Measurements from ENCODE around the gene CCDC117. TPM values are rescaled to one million over a fixed set of nuclear protein-coding genes. Genes with fewer than 3 reads are reported as not detected.

Gene CCDC117
- polyA plus RNA-seq, 1 donor (not counting 4 experiments of a cell fraction or from before 2014, with no cell fraction given) = 8.8 TPM

DNA sequence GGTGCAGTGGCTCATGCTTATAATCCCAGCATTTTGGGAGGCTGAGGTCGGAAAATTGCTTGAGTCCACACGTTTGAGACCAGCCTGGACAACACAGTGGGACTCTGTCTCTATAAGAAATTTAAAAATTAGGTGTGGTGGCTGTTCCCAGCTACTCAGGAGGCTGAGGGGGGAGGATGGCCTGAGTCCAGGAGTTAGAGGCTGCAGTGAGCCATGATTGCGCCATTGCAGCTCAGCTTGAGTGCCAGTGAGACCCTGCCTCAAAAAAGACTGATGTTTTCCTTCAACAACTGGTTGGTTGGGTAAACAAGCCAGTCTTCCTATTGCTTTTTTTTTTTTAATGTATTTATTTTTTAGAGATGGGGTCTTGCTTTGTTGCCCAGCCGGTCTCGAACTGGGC lies 18.6 kb downstream of the CCDC117 start:
- TF ChIP-seq EZH2 (IDR thresholded peaks at IDR 0.05; ENCODE audit: low read length) = no peak
- TF ChIP-seq, protein P1, sequence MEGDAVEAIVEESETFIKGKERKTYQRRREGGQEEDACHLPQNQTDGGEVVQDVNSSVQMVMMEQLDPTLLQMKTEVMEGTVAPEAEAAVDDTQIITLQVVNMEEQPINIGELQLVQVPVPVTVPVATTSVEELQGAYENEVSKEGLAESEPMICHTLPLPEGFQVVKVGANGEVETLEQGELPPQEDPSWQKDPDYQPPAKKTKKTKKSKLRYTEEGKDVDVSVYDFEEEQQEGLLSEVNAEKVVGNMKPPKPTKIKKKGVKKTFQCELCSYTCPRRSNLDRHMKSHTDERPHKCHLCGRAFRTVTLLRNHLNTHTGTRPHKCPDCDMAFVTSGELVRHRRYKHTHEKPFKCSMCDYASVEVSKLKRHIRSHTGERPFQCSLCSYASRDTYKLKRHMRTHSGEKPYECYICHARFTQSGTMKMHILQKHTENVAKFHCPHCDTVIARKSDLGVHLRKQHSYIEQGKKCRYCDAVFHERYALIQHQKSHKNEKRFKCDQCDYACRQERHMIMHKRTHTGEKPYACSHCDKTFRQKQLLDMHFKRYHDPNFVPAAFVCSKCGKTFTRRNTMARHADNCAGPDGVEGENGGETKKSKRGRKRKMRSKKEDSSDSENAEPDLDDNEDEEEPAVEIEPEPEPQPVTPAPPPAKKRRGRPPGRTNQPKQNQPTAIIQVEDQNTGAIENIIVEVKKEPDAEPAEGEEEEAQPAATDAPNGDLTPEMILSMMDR (optimal IDR thresholded peaks at IDR 0.05 in 1 of 3, IDR thresholded peaks at IDR 0.05 in 1 of 3, conservative IDR thresholded peaks at IDR 0.05 in 1 of 3; ENCODE audit: extremely low read depth in 1 of 3, insufficient read depth in 2 of 3, low read length in 3 of 3) = no peak
- no peaks in the 10 kb centered on the region for H3K4me1 ChIP-seq (ENCODE audit: control insufficient read depth, extremely low read depth, insufficient read depth, low read length)
- H3K4me2 ChIP-seq (ENCODE audit: control insufficient read depth, extremely low read depth, insufficient read depth, low read depth, low read length) = no peak overlapping the region
- no peak overlapping the region for H2AFZ ChIP-seq (ENCODE audit: control insufficient read depth, low read length)
- H3K36me3 ChIP-seq (ENCODE audit: control insufficient read depth in 2 of 2, extremely low read depth in 1 of 2, insufficient read depth in 2 of 2, low read length in 2 of 2) = peaks cover 17 to 23% of the 10 kb centered on the region in 2 experiments
- no peaks in the 10 kb centered on the region for H3K27me3 ChIP-seq (ENCODE audit: control insufficient read depth, extremely low read depth, insufficient read depth, low read length)
- no peak for DNase-seq (ENCODE audit: low read depth, low spot score)
- H3K9me1 ChIP-seq (ENCODE audit: control insufficient read depth, extremely low read depth, insufficient read depth, low read length) = no peaks in the 10 kb centered on the region
- no peaks in the 10 kb centered on the region for H3K9me3 ChIP-seq (ENCODE audit: control insufficient read depth, low read depth, low read length)
- H3K9ac ChIP-seq (ENCODE audit: control insufficient read depth, extremely low read depth, insufficient read depth, low read length) = no peak overlapping the region
- no peak for FAIRE-seq
- dilution Hi-C loops (cut with MboI; ENCODE audit: extremely low pct_ligation_motif_present, low sequenced_read_pairs) = no loop called here
- no peak overlapping the region for H3K27ac ChIP-seq (ENCODE audit: control insufficient read depth, insufficient read depth, low read length)
- no peak overlapping the region for H3K4me3 ChIP-seq (ENCODE audit: control insufficient read depth in 2 of 3, extremely low read depth in 1 of 3, insufficient read depth in 2 of 3, low read depth in 1 of 3, low read length in 3 of 3)
- peaks cover 11% of the 10 kb centered on the region for H3K79me2 ChIP-seq (ENCODE audit: control insufficient read depth, insufficient read depth, low read length)
- H4K20me1 ChIP-seq (ENCODE audit: control insufficient read depth, extremely low read depth, insufficient read depth, low read length) = peaks cover 7% of the 10 kb centered on the region

GRCh38 chr22:28791841-28792490 lies 19.5 kb downstream of the CCDC117 start:
- Histone ChIP-seq H3K4me3 (ENCODE audit: control insufficient read depth in 2 of 3, extremely low read depth in 1 of 3, insufficient read depth in 2 of 3, low read depth in 1 of 3, low read length in 3 of 3) (no peak overlapping the region), H3K9ac (ENCODE audit: control insufficient read depth, extremely low read depth, insufficient read depth, low read length) (no peak overlapping the region), H3K27me3 (ENCODE audit: control insufficient read depth, extremely low read depth, insufficient read depth, low read length) (no peaks in the 10 kb centered on the region), H3K4me1 (ENCODE audit: control insufficient read depth, extremely low read depth, insufficient read depth, low read length) (no peaks in the 10 kb centered on the region), H3K9me1 (ENCODE audit: control insufficient read depth, extremely low read depth, insufficient read depth, low read length) (no peaks in the 10 kb centered on the region), H3K27ac (ENCODE audit: control insufficient read depth, insufficient read depth, low read length) (no peak overlapping the region), H3K36me3 (ENCODE audit: control insufficient read depth in 2 of 2, extremely low read depth in 1 of 2, insufficient read depth in 2 of 2, low read length in 2 of 2) (peaks cover 18 to 31% of the 10 kb centered on the region in 2 experiments), H3K79me2 (ENCODE audit: control insufficient read depth, insufficient read depth, low read length) (peaks cover 18% of the 10 kb centered on the region), H3K4me2 (ENCODE audit: control insufficient read depth, extremely low read depth, insufficient read depth, low read depth, low read length) (no peak overlapping the region), H3K9me3 (ENCODE audit: control insufficient read depth, low read depth, low read length) (no peaks in the 10 kb centered on the region), H2AFZ (ENCODE audit: control insufficient read depth, low read length) (no peak overlapping the region), H4K20me1 (ENCODE audit: control insufficient read depth, extremely low read depth, insufficient read depth, low read length) (peaks cover 13% of the 10 kb centered on the region)
- dilution Hi-C loops (cut with MboI; ENCODE audit: extremely low pct_ligation_motif_present, low sequenced_read_pairs) = no loop called here
- no peak for FAIRE-seq
- TF ChIP-seq EZH2 (IDR thresholded peaks at IDR 0.05; ENCODE audit: low read length) = no peak
- TF ChIP-seq, protein P1 (optimal IDR thresholded peaks at IDR 0.05 in 1 of 3, IDR thresholded peaks at IDR 0.05 in 1 of 3, conservative IDR thresholded peaks at IDR 0.05 in 1 of 3; ENCODE audit: extremely low read depth in 1 of 3, insufficient read depth in 2 of 3, low read length in 3 of 3) = no peak
- DNase-seq (ENCODE audit: low read depth, low spot score) = no peak

Measured in keratinocyte (primary cell).